Endodermal cell (in vitro differentiated cells): ENCODE results near the gene CYSRT1. TPM values are rescaled to one million over a fixed set of nuclear protein-coding genes. Genes with fewer than 3 reads are reported as not detected.

Experiments
- DNase-seq: peaks from one replicate; pipeline ENCODE4 v3.0.0-alpha.2; 2017
- H3K27ac ChIP-seq: 2 replicates; pipeline ENCODE4 v1.5.1; 2013; ENCODE audit warnings: mild to moderate bottlenecking, low read depth, low read length, moderate library complexity
- H3K27me3 ChIP-seq: 2 replicates; pipeline ENCODE4 v1.6.1; 2013; ENCODE audit warnings: mild to moderate bottlenecking, low read length, moderate library complexity; ENCODE audit not compliant: insufficient read depth, control insufficient read depth, poor library complexity, severe bottlenecking
- H3K36me3 ChIP-seq: 2 replicates; pipeline ENCODE4 v1.7.0; 2013; ENCODE audit warnings: mild to moderate bottlenecking, low read length, moderate library complexity; ENCODE audit not compliant: control insufficient read depth, insufficient read depth
- H3K4me1 ChIP-seq: one replicate; pipeline ENCODE4 v1.7.0; 2013; ENCODE audit warnings: low read length; ENCODE audit not compliant: control insufficient read depth, insufficient read depth
- H3K4me3 ChIP-seq: 2 replicates; pipeline ENCODE4 v1.5.1; 2013; ENCODE audit warnings: mild to moderate bottlenecking, low read length, moderate library complexity
- H3K9ac ChIP-seq: 2 replicates; pipeline ENCODE4 v1.6.1; 2013; ENCODE audit warnings: mild to moderate bottlenecking, low read length, moderate library complexity; ENCODE audit not compliant: poor library complexity, severe bottlenecking; ENCODE audit errors: extremely low read depth
- H3K9me3 ChIP-seq: 2 replicates; pipeline ENCODE4 v1.6.1; 2013; ENCODE audit warnings: mild to moderate bottlenecking, low read length, moderate library complexity; ENCODE audit not compliant: control insufficient read depth
- H3K27ac Mint-ChIP-seq: 2 replicates; pipeline ENCODE4 v1.8.0; 2020; ENCODE audit warnings: mixed read lengths
- H3K27me3 Mint-ChIP-seq: 2 replicates; pipeline ENCODE4 v1.8.0; 2021; ENCODE audit warnings: mild to moderate bottlenecking, mixed read lengths; ENCODE audit not compliant: insufficient read depth
- H3K36me3 Mint-ChIP-seq: 2 replicates; pipeline ENCODE4 v1.8.0; 2020; ENCODE audit warnings: low read depth, mixed read lengths
- H3K4me1 Mint-ChIP-seq: 2 replicates; pipeline ENCODE4 v1.8.0; 2020; ENCODE audit warnings: mixed read lengths
- H3K4me3 Mint-ChIP-seq: 2 replicates; pipeline ENCODE4 v1.8.0; 2020; ENCODE audit warnings: mild to moderate bottlenecking, moderate library complexity, mixed read lengths
- H3K9me3 Mint-ChIP-seq: 2 replicates; pipeline ENCODE4 v1.8.0; 2020; ENCODE audit warnings: mild to moderate bottlenecking, mixed read lengths
- CTCF ChIP-seq: fragments of 200-600 bp; sonication (generic); conservative IDR thresholded peaks from 2 replicates; pipeline ENCODE4 v1.5.0; 2021; ENCODE audit warnings: antibody characterized with exemption, mild to moderate bottlenecking
- WGBS, 2 experiments: methylation state at CpG; one replicate each; pipeline versions ENCODE4 v1.1.5 to v1.1.7; 2013; ENCODE audit warnings: missing lambda C conversion rate in 2 of 2, mixed read lengths in 1 of 2; ENCODE audit not compliant: insufficient coverage in 1 of 2, insufficient read length in 1 of 2; 5-methylcytosine and 5-hydroxymethylcytosine counted together
- total RNA-seq, 2 donors: library from RNA; stranded (reverse); fragmentation: NEBNext Ultra II Directional in 1 of 2; extraction: Animal tissue kit (Norgen Biotek cat#: 25700) in 1 of 2; gene quantifications; 2 replicates in 1 of 2; 3 replicates in 1 of 2; pipeline ENCODE4 v1.2.1, GENCODE V29; 2021

Gene CYSRT1
- total RNA-seq, 2 donors from 2014 or later, result 1.4 to 1.8 TPM

GRCh38 chr9:137234055-137234697 is 9.2 kb downstream of the CYSRT1 start:
- no peak overlapping the region for H3K27ac Mint-ChIP-seq
- no peak overlapping the region for H3K4me3 Mint-ChIP-seq
- Histone ChIP-seq H3K9me3 (no peaks in the 10 kb centered on the region), H3K36me3 (peaks cover 5% of the 10 kb centered on the region), H3K4me1 (peaks cover 20% of the 10 kb centered on the region), H3K27me3 (no peaks in the 10 kb centered on the region), H3K27ac (no peak overlapping the region), H3K4me3 (no peak overlapping the region), H3K9ac (no peak overlapping the region)
- WGBS, 2 experiments, result 89 to 91% methylated on average over 24 to 40 of the region's 40 CpGs
- H3K36me3 Mint-ChIP-seq, result no peaks in the 10 kb centered on the region
- H3K4me1 Mint-ChIP-seq, result peaks cover 16% of the 10 kb centered on the region
- H3K9me3 Mint-ChIP-seq, result no peaks in the 10 kb centered on the region
- no peak for DNase-seq
- no peak for TF ChIP-seq CTCF
- no peaks in the 10 kb centered on the region for H3K27me3 Mint-ChIP-seq

- H3K36me3 Mint-ChIP-seq, result no peaks in the 10 kb centered on the region
- Histone ChIP-seq H3K27ac (no peak overlapping the region), H3K9me3 (no peaks in the 10 kb centered on the region), H3K9ac (no peak overlapping the region), H3K27me3 (no peaks in the 10 kb centered on the region), H3K36me3 (peaks cover 5% of the 10 kb centered on the region), H3K4me1 (peaks cover 20% of the 10 kb centered on the region), H3K4me3 (no peak overlapping the region)
- H3K27ac Mint-ChIP-seq, result no peak overlapping the region
- peaks cover 16% of the 10 kb centered on the region for H3K4me1 Mint-ChIP-seq
- WGBS, 2 experiments, result 85 to 92% methylated on average over 13 to 17 of the region's 18 CpGs
- no peaks in the 10 kb centered on the region for H3K9me3 Mint-ChIP-seq
- no peak for DNase-seq
- H3K4me3 Mint-ChIP-seq, result no peak overlapping the region
- H3K27me3 Mint-ChIP-seq, result no peaks in the 10 kb centered on the region
- no peak for TF ChIP-seq CTCF
These were observed 9.9 kb downstream of the CYSRT1 start for GRCh38 chr9:137234758-137235423.

- DNase-seq, result peak; percentile 75
- Mint-ChIP-seq H3K4me3 (no peak overlapping the region), H3K9me3 (no peaks in the 10 kb centered on the region), H3K27me3 (no peaks in the 10 kb centered on the region), H3K4me1 (peaks cover 16% of the 10 kb centered on the region), H3K36me3 (no peaks in the 10 kb centered on the region), H3K27ac (no peak overlapping the region)
- no peak overlapping the region for H3K4me3 ChIP-seq
- 88 to 91% methylated on average over 13 to 35 of the region's 35 CpGs for WGBS, 2 experiments
- H3K9me3 ChIP-seq, result no peaks in the 10 kb centered on the region
- H3K36me3 ChIP-seq, result peaks cover 5% of the 10 kb centered on the region
- peak; percentile 51 for TF ChIP-seq CTCF
- H3K27me3 ChIP-seq, result no peaks in the 10 kb centered on the region
- H3K27ac ChIP-seq, result no peak overlapping the region
- H3K4me1 ChIP-seq, result peaks cover 20% of the 10 kb centered on the region
- H3K9ac ChIP-seq, result no peak overlapping the region
These were observed 10.7 kb downstream of the CYSRT1 start for GRCh38 chr9:137235424-137236237.
